PC-9 (cell line): Measurements from ENCODE around the gene EPB41L4B. TPM values are rescaled to one million over a fixed set of nuclear protein-coding genes. Genes with fewer than 3 reads are reported as not detected.

ENCODE experiments used
- BruUV-seq: library from RNA; stranded (reverse); fragments of 400-500 nt; replicated peaks from 2 replicates; lab custom pipeline; 2021; lab: Mats Ljungman, UMichigan
- CTCF ChIA-PET: fragments of 300-600 bp; sonication (Branson Sonifier 250); formaldehyde crosslinking; loops from one replicate; lab custom pipeline; 2022; ENCODE audit warnings: antibody characterized with exemption; lab: Charles Lee
- POLR2A ChIA-PET: fragments of 300-600 bp; sonication (Branson Sonifier 250); formaldehyde crosslinking; loops from one replicate; lab custom pipeline; 2022; ENCODE audit warnings: antibody characterized with exemption; ENCODE audit not compliant: unreplicated experiment; lab: Charles Lee
- DNase-seq, 2 experiments: peaks; one replicate each; pipeline versions ENCODE4 v3.0.0 to v3.0.0-alpha.2; 2015 to 2022; ENCODE audit warnings: mixed read lengths in 1 of 2
- H2AFZ ChIP-seq: fragments of 200-600 bp; sonication (generic); 2 replicates; pipeline ENCODE4 v1.8.1; 2017; ENCODE audit warnings: antibody characterized with exemption
- H3F3A ChIP-seq: fragments of 200-600 bp; sonication (generic); 2 replicates; pipeline ENCODE4 v1.8.1; 2017; ENCODE audit warnings: antibody characterized with exemption, mild to moderate bottlenecking, low read depth; ENCODE audit not compliant: insufficient read depth
- H3K27ac ChIP-seq: fragments of 200-600 bp; sonication (generic); 2 replicates; pipeline ENCODE4 v1.6.1; 2016; ENCODE audit warnings: mixed run types
- H3K27me3 ChIP-seq: fragments of 200-600 bp; sonication (generic); 2 replicates; pipeline ENCODE4 v1.6.1; 2016; ENCODE audit warnings: low read depth, mixed run types; ENCODE audit not compliant: insufficient read depth
- H3K36me3 ChIP-seq: fragments of 200-600 bp; sonication (generic); 2 replicates; pipeline ENCODE4 v1.6.1; 2016; ENCODE audit warnings: low read depth, mixed run types
- H3K4me1 ChIP-seq: fragments of 200-600 bp; sonication (generic); replicated peaks from 2 replicates; pipeline ENCODE4 v1.6.1; 2016; ENCODE audit warnings: mixed run types; ENCODE audit not compliant: insufficient read depth
- H3K4me2 ChIP-seq: fragments of 200-600 bp; sonication (generic); 2 replicates; pipeline ENCODE4 v1.6.1; 2017; ENCODE audit warnings: mixed run types
- H3K4me3 ChIP-seq: fragments of 200-600 bp; sonication (generic); 2 replicates; pipeline ENCODE4 v1.6.1; 2016; ENCODE audit warnings: mixed run types
- H3K79me2 ChIP-seq: fragments of 200-600 bp; sonication (generic); 2 replicates; pipeline ENCODE4 v1.6.1; 2017; ENCODE audit warnings: low read depth, mixed run types
- H3K9me2 ChIP-seq: fragments of 200-600 bp; sonication (generic); 2 replicates; pipeline ENCODE4 v1.8.1; 2017; ENCODE audit warnings: mild to moderate bottlenecking; ENCODE audit not compliant: insufficient read depth
- H3K9me3 ChIP-seq: fragments of 200-600 bp; sonication (generic); 2 replicates; pipeline ENCODE4 v1.8.1; 2016; ENCODE audit warnings: low read depth; ENCODE audit not compliant: insufficient read depth
- H4K20me1 ChIP-seq: fragments of 200-600 bp; sonication (generic); 2 replicates; pipeline ENCODE4 v1.8.1; 2017; ENCODE audit not compliant: insufficient read depth
- CTCF ChIP-seq: fragments of 200-600 bp; sonication (generic); conservative IDR thresholded peaks from 2 replicates; pipeline ENCODE4 v1.6.1; 2017; ENCODE audit warnings: mixed run types, antibody characterized with exemption, mild to moderate bottlenecking, moderate library complexity
- EZH2 ChIP-seq: fragments of 200-600 bp; sonication (generic); IDR thresholded peaks from 2 replicates; pipeline ENCODE4 v1.8.0; 2017; ENCODE audit warnings: antibody characterized with exemption, low read depth
- intact Hi-C: fragments of 100-400 bp; cut with micrococcal nuclease; formaldehyde crosslinking; loops from one replicate; pipeline ENCODE4 v1.10.0; 2022; ENCODE audit not compliant: unreplicated experiment
- total RNA-seq: library from RNA; stranded (reverse); gene quantifications from 2 replicates; pipeline ENCODE4 v1.2.3, GENCODE V29; 2021

Gene EPB41L4B
- total RNA-seq, 1 experiment from 2014 or later, result 4.2 TPM

- no peak for DNase-seq
- POLR2A ChIA-PET, result no interaction called here
- BruUV-seq, result no TSS peak
- intact Hi-C loops, result no loop called here
- Histone ChIP-seq H2AFZ (no peak overlapping the region), H4K20me1 (no peaks in the 10 kb centered on the region), H3K9me2 (no peaks in the 10 kb centered on the region), H3K36me3 (no peaks in the 10 kb centered on the region), H3K27ac (no peak overlapping the region), H3K9me3 (no peaks in the 10 kb centered on the region), H3K4me3 (no peak overlapping the region), H3K27me3 (no peaks in the 10 kb centered on the region), H3K79me2 (no peaks in the 10 kb centered on the region), H3K4me2 (no peak overlapping the region), H3K4me1 (no peaks in the 10 kb centered on the region), H3F3A (no peaks in the 10 kb centered on the region)
- TF ChIP-seq CTCF, result no peak
- no peak for TF ChIP-seq EZH2
- CTCF ChIA-PET, result interaction anchor here (0.6 kb wide), 1 partner anchor 22 kb away, joined by 3 read pairs; no protein-coding TSS in a partner anchor
These were observed 107.4 kb downstream of the EPB41L4B start for GRCh38 chr9:109213285-109214121.

GRCh38 chr9:109212768-109213167, 108.1 kb downstream of the EPB41L4B start:
- H4K20me1 ChIP-seq, result no peaks in the 10 kb centered on the region
- no peaks in the 10 kb centered on the region for H3K36me3 ChIP-seq
- H3K4me3 ChIP-seq, result no peak overlapping the region
- intact Hi-C loops, result no loop called here
- H3K9me2 ChIP-seq, result no peaks in the 10 kb centered on the region
- DNase-seq, result no peak
- H3F3A ChIP-seq, result no peaks in the 10 kb centered on the region
- H2AFZ ChIP-seq, result no peak overlapping the region
- BruUV-seq, result no TSS peak
- H3K4me1 ChIP-seq, result no peaks in the 10 kb centered on the region
- no peaks in the 10 kb centered on the region for H3K79me2 ChIP-seq
- H3K9me3 ChIP-seq, result no peaks in the 10 kb centered on the region
- no peak for TF ChIP-seq CTCF
- TF ChIP-seq EZH2, result no peak
- H3K27ac ChIP-seq, result no peak overlapping the region
- CTCF ChIA-PET, result no interaction called here
- POLR2A ChIA-PET, result no interaction called here
- H3K4me2 ChIP-seq, result no peak overlapping the region
- no peaks in the 10 kb centered on the region for H3K27me3 ChIP-seq

GRCh38 chr9:109206670-109207069, 114.2 kb downstream of the EPB41L4B start:
- no peak for TF ChIP-seq CTCF
- TF ChIP-seq EZH2, result no peak
- CTCF ChIA-PET, result no interaction called here
- no peak overlapping the region for H3K4me2 ChIP-seq

More at GRCh38 chr9:109206670-109207069, 114.2 kb downstream of the EPB41L4B start:
- H3K4me1 ChIP-seq, result no peaks in the 10 kb centered on the region
- no peak overlapping the region for H3K4me3 ChIP-seq
- no peak overlapping the region for H2AFZ ChIP-seq
- no peaks in the 10 kb centered on the region for H3K9me3 ChIP-seq
- no peaks in the 10 kb centered on the region for H3K36me3 ChIP-seq
- no peaks in the 10 kb centered on the region for H3K79me2 ChIP-seq
- no peak overlapping the region for H3K27ac ChIP-seq
- BruUV-seq, result no TSS peak
- POLR2A ChIA-PET, result no interaction called here
- intact Hi-C loops, result no loop called here
- H3K27me3 ChIP-seq, result no peaks in the 10 kb centered on the region
- H3F3A ChIP-seq, result no peaks in the 10 kb centered on the region; the same call in 1 of the 2 replicates
- no peaks in the 10 kb centered on the region for H4K20me1 ChIP-seq
- no peaks in the 10 kb centered on the region for H3K9me2 ChIP-seq
- no peak for DNase-seq
